Heart left ventricle (tissue), 13 donors: ENCODE measurements around the gene OSTC.

Experiments
- CTCF ChIP-seq, 12 donors: fragments of 200-600 bp; sonication (generic) in 4 of 12; IDR thresholded peaks; one replicate each; pipeline versions ENCODE4 v1.5.0 to v1.8.0; 2018 to 2022; ENCODE audit warnings: antibody characterized with exemption in 12 of 12, mild to moderate bottlenecking in 5 of 12
- POLR2A ChIP-seq, 2 donors: fragments of 450-650 bp; IDR thresholded peaks; one replicate each; pipeline ENCODE4 v1.6.1; 2017; ENCODE audit warnings: antibody characterized with exemption in 2 of 2, mild to moderate bottlenecking in 2 of 2, moderate library complexity in 2 of 2
- donor health status: ischemic (EF 13 %, LVEDD 7.1; RV severe dilation, severe dysfunction).
- donor health status: DM: no; HTN: yes; CAD: no.
- donor health status: DM: no; HTN: no; CAD: no.
- donor health status: ischemic (EF 25% LVEDD 6.9; RV normal size, moderate dysfunction).
- donor health status: ischemic (EF 25% LVEDD 5.7; RV mildly dilated, moderate dysfunction).
- donor health status: ischemic (EF 35%, LVEDD 5.7; RV mildly dilated, moderate dysfunction).
- donor health status: nonischemic (EF 11% LVEDD 7.7; RV severe dilation, severe dysfunction).
- donor health status: DM: yes; HTN: yes; CAD: no.
- donor health status: PGD.
- donor health status: ischemic (EF 29% LVEDD 5.4; RV normal size, mild dysfunction).
- donor health status: nonischemic (EF 23%, LVEDD 6.1; RV moderate dilation, normal function).

- TF ChIP-seq CTCF (IDR thresholded peaks at IDR 0.05) (no peak), POLR2A (IDR thresholded peaks at IDR 0.05) (no peak)
Observed at GRCh38 chr4:108685036-108685686, 34.8 kb downstream of the OSTC start.
